SK-N-SH (cell line): ENCODE measurements around the gene SMIM36. TPM values are rescaled to one million over a fixed set of nuclear protein-coding genes. Genes with fewer than 3 reads are reported as not detected.
"Not testable (repeated sequence)": the region's sequence is repeated elsewhere in the genome, so short reads cannot be mapped to it uniquely, and the experiment has no call there.

ENCODE experiments used
- CTCF ChIA-PET: fragments of 300-600, 350-600 bp; formaldehyde crosslinking; extraction: SDS; loops from one replicate; lab custom pipeline; 2021; lab: Yijun Ruan, JAX
- POLR2A ChIA-PET: fragments of 350-600 bp; sonication (Branson Sonifier 250); formaldehyde crosslinking; extraction: SDS; loops from one replicate; lab custom pipeline; 2020; ENCODE audit warnings: antibody characterized with exemption, inconsistent platforms; lab: Yijun Ruan, JAX
- DNase-seq: peaks from one replicate; pipeline ENCODE4 v3.0.0; 2012
- H2AFZ ChIP-seq: fragments of 200-600 bp; sonication (generic); 2 replicates; pipeline ENCODE4 v1.8.1; 2016; ENCODE audit warnings: antibody characterized with exemption, mild to moderate bottlenecking, low read depth
- H3F3A ChIP-seq: fragments of 200-600 bp; sonication (generic); replicated peaks from 2 replicates; pipeline ENCODE3; 2016; ENCODE audit warnings: antibody characterized with exemption, mild to moderate bottlenecking; ENCODE audit not compliant: insufficient read depth
- H3K27ac ChIP-seq, 2 experiments: fragments of 200-500 bp in 1 of 2; fragments of 200-600 bp in 1 of 2; sonication (Bioruptor generic) in 1 of 2; sonication (generic), shearing (Covaris generic) in 1 of 2; 2 replicates each; pipeline versions ENCODE4 v1.5.1 to v1.6.1; 2014 to 2016; ENCODE audit warnings: low read depth in 2 of 2, inconsistent platforms in 1 of 2, low read length in 1 of 2, mild to moderate bottlenecking in 1 of 2, mixed read lengths in 1 of 2
- H3K27me3 ChIP-seq: fragments of 200-600 bp; sonication (generic), shearing (Covaris generic); 2 replicates; pipeline ENCODE4 v1.6.1; 2016; ENCODE audit warnings: mixed run types; ENCODE audit not compliant: insufficient read depth
- H3K36me3 ChIP-seq, 2 experiments: fragments of 200-500 bp in 1 of 2; fragments of 200-600 bp in 1 of 2; sonication (Bioruptor generic) in 1 of 2; sonication (generic) in 1 of 2; replicated peaks in 1 of 2; 2 replicates each; pipeline versions ENCODE3 to v1.5.1; 2014 to 2016; ENCODE audit warnings: low read length in 1 of 2, mild to moderate bottlenecking in 1 of 2; ENCODE audit not compliant: insufficient read depth in 2 of 2, control insufficient read depth in 1 of 2
- H3K4me1 ChIP-seq, 2 experiments: fragments of 200-500 bp in 1 of 2; fragments of 200-600 bp in 1 of 2; sonication (Bioruptor generic) in 1 of 2; sonication (generic), shearing (Covaris generic) in 1 of 2; 2 replicates each; pipeline versions ENCODE4 v1.5.1 to v1.6.1; 2014 to 2016; ENCODE audit warnings: low read depth in 1 of 2, low read length in 1 of 2, mixed run types in 1 of 2; ENCODE audit not compliant: insufficient read depth in 2 of 2, control insufficient read depth in 1 of 2
- H3K4me2 ChIP-seq: fragments of 200-600 bp; sonication (generic), shearing (Covaris generic); 2 replicates; pipeline ENCODE4 v1.6.1; 2017; ENCODE audit warnings: mixed run types
- H3K4me3 ChIP-seq, 2 experiments: fragments of 200-500 bp in 1 of 2; fragments of 200-600 bp in 1 of 2; sonication (Bioruptor generic) in 1 of 2; sonication (generic), shearing (Covaris generic) in 1 of 2; 2 replicates each; pipeline versions ENCODE4 v1.5.1 to v1.8.1; 2014 to 2016; ENCODE audit warnings: low read depth in 2 of 2, inconsistent platforms in 1 of 2, low read length in 1 of 2, mild to moderate bottlenecking in 1 of 2, mixed read lengths in 1 of 2, moderate library complexity in 1 of 2
- H3K79me2 ChIP-seq: fragments of 200-600 bp; sonication (generic); 2 replicates; pipeline ENCODE4 v1.8.1; 2017; ENCODE audit warnings: mild to moderate bottlenecking; ENCODE audit not compliant: insufficient read depth
- H3K9ac ChIP-seq: fragments of 200-600 bp; sonication (generic); 2 replicates; pipeline ENCODE4 v1.6.1; 2017; ENCODE audit warnings: mixed run types
- H3K9me2 ChIP-seq: fragments of 200-600 bp; sonication (generic); 2 replicates; pipeline ENCODE4 v1.6.1; 2017; ENCODE audit warnings: mixed run types
- H3K9me3 ChIP-seq: fragments of 200-600 bp; sonication (generic); 2 replicates; pipeline ENCODE4 v1.6.1; 2017; ENCODE audit warnings: mixed run types, mild to moderate bottlenecking, moderate library complexity
- H4K20me1 ChIP-seq: fragments of 200-600 bp; sonication (generic); 2 replicates; pipeline ENCODE4 v1.6.1; 2017; ENCODE audit warnings: mild to moderate bottlenecking, mixed run types; ENCODE audit not compliant: insufficient read depth
- CHD2 ChIP-seq: fragments of 150-350 bp; IDR thresholded peaks from 2 replicates; pipeline ENCODE4 v1.6.1; 2018; ENCODE audit warnings: low read length; ENCODE audit not compliant: partially characterized antibody
- EP300 ChIP-seq, 2 experiments: IDR thresholded peaks; 2 replicates each; pipeline versions ENCODE4 v1.4.0 to v1.6.1; 2012; ENCODE audit warnings: borderline replicate concordance in 1 of 2, low read depth in 1 of 2, low read length in 1 of 2
- EZH2phosphoT487 ChIP-seq: fragments of 200-600 bp; sonication (generic); IDR thresholded peaks from 2 replicates; pipeline ENCODE4 v1.6.1; 2017; ENCODE audit warnings: low read depth, mixed run types, mild to moderate bottlenecking, antibody characterized with exemption, moderate library complexity, borderline replicate concordance
- FOSL2 ChIP-seq: IDR thresholded peaks from 2 replicates; pipeline ENCODE4 v1.4.0; 2012; ENCODE audit warnings: low read depth, mild to moderate bottlenecking, moderate library complexity, borderline replicate concordance
- FOXJ3 ChIP-seq: sonication (generic); formaldehyde crosslinking; IDR thresholded peaks from 2 replicates; pipeline ENCODE4 v1.5.1; 2020; ENCODE audit warnings: mild to moderate bottlenecking, missing genetic modification reagents
- GABPA ChIP-seq: IDR thresholded peaks from 2 replicates; pipeline ENCODE4 v1.4.0; 2012; ENCODE audit warnings: low read depth, mild to moderate bottlenecking
- MXI1 ChIP-seq: IDR thresholded peaks from 2 replicates; pipeline ENCODE4 v1.6.1; 2012; ENCODE audit warnings: mild to moderate bottlenecking, low read depth, low read length, improper control_type of control experiment
- NFIC ChIP-seq: IDR thresholded peaks from 2 replicates; pipeline ENCODE4 v1.4.0; 2012; ENCODE audit warnings: borderline replicate concordance
- NRF1 ChIP-seq: IDR thresholded peaks from 2 replicates; pipeline ENCODE4 v1.6.1; 2012; ENCODE audit warnings: low read depth, mild to moderate bottlenecking, low read length
- RAD21 ChIP-seq: IDR thresholded peaks from 2 replicates; pipeline ENCODE4 v1.6.1; 2012; ENCODE audit warnings: mild to moderate bottlenecking, low read length
- RCOR1 ChIP-seq: fragments of 150-350 bp; IDR thresholded peaks from 2 replicates; pipeline ENCODE4 v1.6.1; 2017; ENCODE audit warnings: antibody characterized with exemption, low read length
- RFX5 ChIP-seq: IDR thresholded peaks from 2 replicates; pipeline ENCODE4 v1.6.1; 2012; ENCODE audit warnings: mild to moderate bottlenecking, improper control_type of control experiment, low read length
- SMC3 ChIP-seq: IDR thresholded peaks from 2 replicates; pipeline ENCODE4 v1.6.1; 2012; ENCODE audit warnings: low read depth, low read length, improper control_type of control experiment
- WGBS: methylation state at CpG from one replicate; pipeline ENCODE4 v1.1.6; 2017; ENCODE audit warnings: low lambda C conversion rate; 5-methylcytosine and 5-hydroxymethylcytosine counted together
- polyA plus RNA-seq, 3 experiments: library from polyadenylated mRNA; depleted of rRNA; stranded (reverse); fragments of >200 nt; gene quantifications; 2 replicates each; pipeline ENCODE4 v1.2.3, GENCODE V29; 2012
- TF ChIP-seq, protein P1 (sequence below): fragments of 200-600 bp; sonication (generic); IDR thresholded peaks from 2 replicates; pipeline ENCODE4 v1.6.1; 2017; ENCODE audit warnings: antibody characterized with exemption, mild to moderate bottlenecking, moderate library complexity

SMIM36 gene
- polyA plus RNA-seq, 1 of the 3 experiments (the other 2 are of a cell fraction), result not detected

DNA sequence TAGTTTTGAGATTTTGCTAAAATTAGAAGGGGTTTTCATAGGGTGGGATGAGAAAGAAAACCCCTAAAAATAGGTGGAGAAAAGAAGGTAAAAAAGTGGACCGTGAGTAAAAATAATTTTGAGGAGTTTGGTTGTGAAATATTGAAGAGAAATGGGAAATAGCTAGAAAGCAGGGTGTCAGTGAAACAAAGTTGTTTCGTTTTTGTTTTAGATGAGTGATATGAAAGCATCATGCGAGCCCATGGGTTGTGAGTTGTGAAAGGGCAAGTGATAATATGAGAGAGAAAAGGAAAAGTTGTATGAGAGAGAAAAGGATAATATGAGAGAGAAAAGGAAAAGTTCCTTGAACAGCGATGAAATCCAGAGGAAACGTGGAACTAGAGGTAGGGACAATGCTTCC lies 7.3 kb upstream of the SMIM36 start:
- no peaks in the 10 kb centered on the region for H4K20me1 ChIP-seq
- 56% methylated on average over 5 of the region's 5 CpGs for WGBS
- H3K27ac ChIP-seq, result no peak overlapping the region
- H3K9ac ChIP-seq, result no peak overlapping the region
- H3K36me3 ChIP-seq, result no peaks in the 10 kb centered on the region
- DNase-seq, result no peak
- H3K79me2 ChIP-seq, result no peaks in the 10 kb centered on the region
- POLR2A ChIA-PET, result no interaction called here
- no peak overlapping the region for H3K4me3 ChIP-seq
- CTCF ChIA-PET, result interaction anchor here (0.7 to 3.7 kb wide), 3 partner anchors 8 to 252 kb away, joined by 4 to 23 read pairs (median 7); no protein-coding TSS in a partner anchor
- H3K27me3 ChIP-seq, result peaks cover 23% of the 10 kb centered on the region; the same call in 1 of the 2 replicates
- H3F3A ChIP-seq, result no peaks in the 10 kb centered on the region
- H3K9me2 ChIP-seq, result no peaks in the 10 kb centered on the region
- peaks cover 0 to 4% of the 10 kb centered on the region in 2 experiments; a peak in 2 of 4 replicates for H3K4me1 ChIP-seq
- no peak for TF ChIP-seq RAD21
- TF ChIP-seq GABPA, result no peak
- TF ChIP-seq NFIC, result no peak
- no peak for TF ChIP-seq SMC3
- TF ChIP-seq MXI1, result no peak
- TF ChIP-seq, all 33 proteins: peak for 0
- Histone ChIP-seq H3K9me3 (no peaks in the 10 kb centered on the region), H2AFZ (no peak overlapping the region), H3K4me2 (no peak overlapping the region)

DNA sequence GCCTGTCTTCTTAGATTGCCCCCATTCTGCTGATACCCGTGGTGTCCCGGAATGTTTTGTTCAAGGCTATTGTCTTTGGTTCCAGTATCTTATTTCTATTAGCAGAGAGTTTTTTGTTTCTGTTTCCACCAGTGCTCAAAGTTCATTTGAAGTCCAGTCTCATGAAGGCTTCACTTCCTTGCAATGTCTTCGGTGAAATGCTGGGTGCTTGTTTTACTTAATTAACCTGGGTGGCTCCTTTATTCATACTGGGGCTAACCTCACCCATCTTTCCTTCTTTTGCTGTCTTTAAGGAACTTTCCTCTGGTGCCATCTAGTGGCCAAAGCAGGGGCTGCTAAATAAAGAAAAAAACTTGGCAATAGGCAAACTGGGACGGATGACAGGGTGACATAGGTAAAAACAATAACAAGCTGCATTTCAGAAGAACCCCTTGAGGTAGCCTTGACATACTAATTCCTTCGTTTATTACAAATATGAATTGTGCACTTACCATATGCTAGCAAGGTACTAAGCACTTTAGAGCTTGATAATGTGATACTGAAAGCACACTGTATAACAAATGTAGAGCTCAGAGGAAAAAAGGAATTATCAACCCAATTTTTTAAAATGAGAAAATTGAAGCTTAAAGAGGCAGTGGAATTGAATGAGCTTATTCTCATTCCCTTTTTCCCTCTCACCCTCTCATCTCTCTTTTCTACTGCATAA lies 2.8 kb upstream of the SMIM36 start:
- Histone ChIP-seq H3K27me3 (peaks cover 19% of the 10 kb centered on the region; the same call in 1 of the 2 replicates), H2AFZ (0 out of 2 replicates have a peak overlapping the region, but pooled peaks have one; percentile 32), H3K4me1 (peaks cover 0 to 4% of the 10 kb centered on the region in 2 experiments; a peak in 2 of 4 replicates), H3K4me3 (peak overlapping the region in 1 of 2 experiments; percentile 13; a peak in 1 of 4 replicates), H3K4me2 (no peak overlapping the region), H3K9me3 (no peaks in the 10 kb centered on the region), H3K79me2 (no peaks in the 10 kb centered on the region), H3K27ac (no peak overlapping the region), H3K9ac (no peak overlapping the region), H4K20me1 (no peaks in the 10 kb centered on the region), H3K9me2 (no peaks in the 10 kb centered on the region), H3F3A (no peaks in the 10 kb centered on the region), H3K36me3 (no peaks in the 10 kb centered on the region)
- TF ChIP-seq NRF1, result no peak
- TF ChIP-seq FOSL2, result no peak
- TF ChIP-seq, protein P1, sequence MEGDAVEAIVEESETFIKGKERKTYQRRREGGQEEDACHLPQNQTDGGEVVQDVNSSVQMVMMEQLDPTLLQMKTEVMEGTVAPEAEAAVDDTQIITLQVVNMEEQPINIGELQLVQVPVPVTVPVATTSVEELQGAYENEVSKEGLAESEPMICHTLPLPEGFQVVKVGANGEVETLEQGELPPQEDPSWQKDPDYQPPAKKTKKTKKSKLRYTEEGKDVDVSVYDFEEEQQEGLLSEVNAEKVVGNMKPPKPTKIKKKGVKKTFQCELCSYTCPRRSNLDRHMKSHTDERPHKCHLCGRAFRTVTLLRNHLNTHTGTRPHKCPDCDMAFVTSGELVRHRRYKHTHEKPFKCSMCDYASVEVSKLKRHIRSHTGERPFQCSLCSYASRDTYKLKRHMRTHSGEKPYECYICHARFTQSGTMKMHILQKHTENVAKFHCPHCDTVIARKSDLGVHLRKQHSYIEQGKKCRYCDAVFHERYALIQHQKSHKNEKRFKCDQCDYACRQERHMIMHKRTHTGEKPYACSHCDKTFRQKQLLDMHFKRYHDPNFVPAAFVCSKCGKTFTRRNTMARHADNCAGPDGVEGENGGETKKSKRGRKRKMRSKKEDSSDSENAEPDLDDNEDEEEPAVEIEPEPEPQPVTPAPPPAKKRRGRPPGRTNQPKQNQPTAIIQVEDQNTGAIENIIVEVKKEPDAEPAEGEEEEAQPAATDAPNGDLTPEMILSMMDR, result peak; percentile 100
- no peak for TF ChIP-seq FOXJ3 (CRISPR knock-in tag)
- no peak for TF ChIP-seq EZH2phosphoT487
- TF ChIP-seq RAD21, result peak; percentile 99
- no peak for TF ChIP-seq GABPA
- TF ChIP-seq SMC3, result peak; percentile 92
- TF ChIP-seq EP300 (IDR thresholded peaks at IDR 0.05; ENCODE audit: borderline replicate concordance in 1 of 2, low read depth in 1 of 2, low read length in 1 of 2), result no peak; a peak in 1 of 4 replicates
- TF ChIP-seq CHD2, result peak; percentile 27
- TF ChIP-seq RCOR1, result peak; percentile 32; the same call in 1 of the 2 replicates
- peak; percentile 32; the same call in 1 of the 2 replicates for TF ChIP-seq RFX5
- peak; percentile 73 for DNase-seq
- POLR2A ChIA-PET, result interaction anchor here (0.8 to 1.4 kb wide), 2 partner anchors 10 to 94 kb away, joined by 3 to 4 read pairs; no protein-coding TSS in a partner anchor
- 10% methylated on average over 5 of the region's 5 CpGs for WGBS
- CTCF ChIA-PET, result interaction anchor here (0.6 to 6.6 kb wide), 89 partner anchors 12 to 989 kb away, joined by 3 to 105 read pairs (median 4); partner anchors contain the start of genes HLF, MMD and PCTP

DNA sequence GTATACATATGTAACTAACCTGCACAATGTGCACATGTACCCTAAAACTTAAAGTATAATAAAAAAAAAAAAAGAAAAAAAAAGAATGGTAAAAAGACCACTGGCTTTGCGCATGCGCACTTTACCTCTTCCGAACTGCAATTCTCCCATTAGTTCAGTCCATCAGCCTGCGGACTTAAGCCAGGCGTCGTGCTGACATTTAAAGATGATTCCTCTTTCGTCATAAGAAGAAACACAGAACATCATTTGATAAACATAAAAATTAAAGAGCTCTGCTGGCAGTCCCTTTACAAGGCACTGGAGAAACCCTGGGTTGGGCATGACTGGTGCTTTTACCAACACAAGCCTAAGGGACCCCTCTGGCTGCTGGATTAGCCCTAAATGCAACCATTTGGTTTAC lies 3.6 kb downstream of the SMIM36 start:
- H3K4me1 ChIP-seq, H2AFZ ChIP-seq, POLR2A ChIA-PET, H4K20me1 ChIP-seq, H3K4me2 ChIP-seq, H3K4me3 ChIP-seq, DNase-seq, H3K9me3 ChIP-seq, H3K36me3 ChIP-seq, H3K9me2 ChIP-seq, H3F3A ChIP-seq, H3K9ac ChIP-seq, H3K79me2 ChIP-seq, H3K27ac ChIP-seq: not testable (repeated sequence)
- H3K27me3 ChIP-seq, result peaks cover 11% of the 10 kb centered on the region; the same call in 1 of the 2 replicates
- WGBS, result 83% methylated on average over 7 of the region's 7 CpGs
- CTCF ChIA-PET, result interaction anchor here (0.6 to 0.9 kb wide), 2 partner anchors 8 to 243 kb away, joined by 3 read pairs; partner anchors contain the start of gene PCTP

DNA sequence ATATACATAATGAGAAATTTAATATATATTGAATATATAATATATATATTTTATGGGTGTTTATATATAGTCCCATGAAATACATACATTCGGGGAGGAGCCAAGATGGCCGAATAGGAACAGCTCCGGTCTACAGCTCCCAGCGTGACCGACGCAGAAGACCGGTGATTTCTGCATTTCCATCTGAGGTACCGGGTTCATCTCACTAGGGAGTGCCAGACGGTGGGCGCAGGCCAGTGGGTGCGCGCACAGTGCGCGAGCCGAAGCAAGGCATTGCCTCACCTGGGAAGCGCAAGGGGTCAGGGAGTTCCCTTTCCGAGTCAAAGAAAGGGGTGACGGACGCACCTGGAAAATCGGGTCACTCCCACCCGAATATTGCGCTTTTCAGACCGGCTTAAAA lies 9.6 kb downstream of the SMIM36 start:
- H3F3A ChIP-seq, H3K4me3 ChIP-seq, H3K79me2 ChIP-seq, H3K9ac ChIP-seq, H3K9me3 ChIP-seq, POLR2A ChIA-PET, H3K9me2 ChIP-seq, H4K20me1 ChIP-seq, H3K27ac ChIP-seq, H3K27me3 ChIP-seq, H3K36me3 ChIP-seq, H3K4me2 ChIP-seq, H3K4me1 ChIP-seq, DNase-seq, H2AFZ ChIP-seq, CTCF ChIA-PET: not testable (repeated sequence)
- 81% methylated on average over 9 of the region's 23 CpGs for whole genome bisulfite sequencing
